Kidney (tissue), 14 donors: Measurements from ENCODE around the gene MPZL1. TPM values are rescaled to one million over a fixed set of nuclear protein-coding genes. Genes with fewer than 3 reads are reported as not detected.

ENCODE experiments used
- DNase-seq, 5 donors: peaks; one replicate each; pipeline ENCODE4 v3.0.0-alpha.2; 2013 to 2020
- FAIRE-seq: peaks from 2 replicates; lab custom pipeline; 2012; peaks lifted over from hg19 to GRCh38; lab: Jason Lieb, UNC
- H3K27ac ChIP-seq, 2 donors: one replicate each; pipeline ENCODE4 v1.7.0; 2013; ENCODE audit warnings: low read depth in 2 of 2, low read length in 2 of 2, inconsistent platforms in 1 of 2
- H3K27me3 ChIP-seq: one replicate; pipeline ENCODE4 v1.7.1; 2013; ENCODE audit warnings: low read length, inconsistent platforms; ENCODE audit not compliant: control insufficient read depth, insufficient read depth
- H3K36me3 ChIP-seq, 3 donors: one replicate each; pipeline versions ENCODE4 v1.7.0 to v1.7.1; 2013; ENCODE audit warnings: low read length in 3 of 3, control low read depth in 1 of 3, inconsistent platforms in 1 of 3; ENCODE audit not compliant: insufficient read depth in 3 of 3, control insufficient read depth in 2 of 3
- H3K4me1 ChIP-seq, 3 donors: one replicate each; pipeline versions ENCODE4 v1.7.0 to v1.7.1; 2013; ENCODE audit warnings: low read length in 3 of 3, inconsistent platforms in 1 of 3, low read depth in 1 of 3; ENCODE audit not compliant: control insufficient read depth in 2 of 3, insufficient read depth in 2 of 3
- H3K4me3 ChIP-seq, 3 donors: one replicate each; pipeline versions ENCODE4 v1.7.0 to v1.8.1; 2013; ENCODE audit warnings: low read length in 3 of 3, control low read depth in 1 of 3, inconsistent platforms in 1 of 3
- H3K9ac ChIP-seq, 3 donors: one replicate each; pipeline versions ENCODE4 v1.7.0 to v1.7.1; 2013; ENCODE audit warnings: low read length in 3 of 3, control low read depth in 1 of 3, inconsistent platforms in 1 of 3
- H3K9me3 ChIP-seq, 3 donors: one replicate each; pipeline versions ENCODE4 v1.7.0 to v1.7.1; 2013; ENCODE audit warnings: low read length in 3 of 3, control low read depth in 1 of 3, inconsistent platforms in 1 of 3; ENCODE audit not compliant: control insufficient read depth in 2 of 3, insufficient read depth in 1 of 3
- CTCF ChIP-seq: IDR thresholded peaks from 3 replicates; pipeline ENCODE4 v1.5.1; 2012; ENCODE audit warnings: mild to moderate bottlenecking, moderate library complexity, borderline replicate concordance; ENCODE audit not compliant: insufficient read depth; ENCODE audit errors: extremely low read depth
- intact Hi-C: fragments of 100-400 bp; cut with DNase I; formaldehyde crosslinking; loops from one replicate; pipeline ENCODE4 v1.11.1; 2022
- polyA plus RNA-seq: library from polyadenylated mRNA; stranded (reverse); fragments of 350-450 nt; fragmentation: Illumina TruSeq; extraction: RNeasy Lipid Tissue Mini Kit (QIAGEN cat#74804); gene quantifications from one replicate; pipeline ENCODE4 v1.2.3, GENCODE V29; 2014; ENCODE audit warnings: low read depth, low replicate concordance; ENCODE audit not compliant: insufficient read depth
- total RNA-seq: library from RNA; stranded (reverse); fragmentation: NEBNext Ultra II Directional; extraction: Animal tissue kit (Norgen Biotek cat#: 25700); gene quantifications from one replicate; pipeline ENCODE4 v1.2.1, GENCODE V29; 2021
- donor health status: control.
- donor health status: control.
- donor health status: control.
- donor health status: control.
- donor health status: control.
- donor health status: DM: yes; HTN: yes; CAD: no.
- donor health status: Normal renal cell carcinoma (clear cell type).

MPZL1 gene
- total and polyA plus RNA-seq, 2 donors from 2014 or later: 42.1 to 98.3 TPM

- Histone ChIP-seq H3K4me1 (peaks cover 0 to 3% (median 0%) of the 10 kb centered on the region in 3 donors), H3K27ac (no peak overlapping the region), H3K27me3 (no peaks in the 10 kb centered on the region), H3K9me3 (no peaks in the 10 kb centered on the region), H3K9ac (no peak overlapping the region), H3K36me3 (peaks cover 0 to 5% (median 0%) of the 10 kb centered on the region in 3 donors), H3K4me3 (no peak overlapping the region)
- peak; percentile 93 for TF ChIP-seq CTCF
- DNase-seq (peak in 4 of 5 donors; percentile 81 to 93 (median 86)), FAIRE-seq (peak; percentile 86)
- intact Hi-C loops: loop anchor here (5.0 kb wide), 1 partner anchor 86 kb away; no protein-coding TSS in a partner anchor
Measured at GRCh38 chr1:167687919-167688519, 33.8 kb upstream of the MPZL1 start.

GRCh38 chr1:167689567-167689920 lies 32.2 kb upstream of the MPZL1 start:
- peaks cover 0 to 3% (median 0%) of the 10 kb centered on the region in 3 donors for H3K4me1 ChIP-seq

GRCh38 chr1:167690053-167690452 lies 31.7 kb upstream of the MPZL1 start:
- no peaks in the 10 kb centered on the region for H3K27me3 ChIP-seq
- H3K4me1 ChIP-seq: peaks cover 0 to 3% (median 0%) of the 10 kb centered on the region in 3 donors
- no peak for DNase-seq
- H3K9ac ChIP-seq: no peak overlapping the region
- no peak for TF ChIP-seq CTCF
- H3K9me3 ChIP-seq: no peaks in the 10 kb centered on the region
- FAIRE-seq: no peak
- peaks cover 0 to 5% (median 0%) of the 10 kb centered on the region in 3 donors for H3K36me3 ChIP-seq
- no peak overlapping the region for H3K27ac ChIP-seq
- intact Hi-C loops: no loop called here
- H3K4me3 ChIP-seq: no peak overlapping the region

More at GRCh38 chr1:167689567-167689920, 32.2 kb upstream of the MPZL1 start:
- H3K4me3 ChIP-seq: no peak overlapping the region
- TF ChIP-seq CTCF: no peak
- DNase-seq: no peak
- FAIRE-seq: no peak
- peaks cover 0 to 5% (median 0%) of the 10 kb centered on the region in 3 donors for H3K36me3 ChIP-seq
- no peak overlapping the region for H3K27ac ChIP-seq
- H3K27me3 ChIP-seq: no peaks in the 10 kb centered on the region
- intact Hi-C loops: loop anchor here (5.0 kb wide), 1 partner anchor 87 kb away; no protein-coding TSS in a partner anchor
- no peaks in the 10 kb centered on the region for H3K9me3 ChIP-seq
- H3K9ac ChIP-seq: no peak overlapping the region
